H54 (cell line): ENCODE measurements around the gene GALK2.
"Not testable (repeated sequence)": the region's sequence is repeated elsewhere in the genome, so short reads cannot be mapped to it uniquely, and the experiment has no call there.

Experiments
- DNase-seq: peaks from one replicate; pipeline ENCODE4 v3.0.0; 2011; ENCODE audit warnings: low spot score, mixed read lengths; ENCODE audit not compliant: insufficient read length
- FAIRE-seq: peaks from 3 replicates; lab custom pipeline; 2011; peaks lifted over from hg19 to GRCh38; lab: Jason Lieb, UNC
- POLR2A ChIP-seq: IDR thresholded peaks from 2 replicates; pipeline ENCODE4 v1.6.1; 2011; ENCODE audit warnings: low read depth, mild to moderate bottlenecking, low read length

GALK2 gene

GRCh38 chr15:49151831-49152230, 18.2 kb upstream of the GALK2 start:
- FAIRE-seq (no peak), DNase-seq (no peak)
- no peak for TF ChIP-seq POLR2A

GRCh38 chr15:49152552-49153312, 17.3 kb upstream of the GALK2 start:
- FAIRE-seq (no peak), DNase-seq (no peak)
- no peak for TF ChIP-seq POLR2A

GRCh38 chr15:49154359-49154758, 15.7 kb upstream of the GALK2 start:
- FAIRE-seq = no peak
- DNase-seq = no peak
- TF ChIP-seq POLR2A = no peak

- FAIRE-seq (no peak), DNase-seq (no peak)
- TF ChIP-seq POLR2A = no peak
Measured at GRCh38 chr15:49154799-49155109, 15.3 kb upstream of the GALK2 start.

- FAIRE-seq (peak; percentile 75), DNase-seq (peak; percentile 23)
- peak; percentile 52 for TF ChIP-seq POLR2A
Measured at GRCh38 chr15:49155110-49155833, 14.8 kb upstream of the GALK2 start, which contains the start of gene COPS2. Gene COPS2, minus strand, starts transcription at chr15:49155599. Its CDS starts 21 bp downstream, at chr15:49155578.

GRCh38 chr15:49155834-49156627, 14.0 kb upstream of the GALK2 start:
- no peak; the same call in 1 of the 2 replicates for TF ChIP-seq POLR2A
- DNase-seq (no peak), FAIRE-seq (no peak)

- TF ChIP-seq POLR2A = no peak
- FAIRE-seq (no peak), DNase-seq (no peak)
Measured at GRCh38 chr15:49163678-49164077, 6.4 kb upstream of the GALK2 start.

- TF ChIP-seq POLR2A = no peak
- no peak for FAIRE-seq
- DNase-seq = no peak
Measured at GRCh38 chr15:49164865-49165264, 5.2 kb upstream of the GALK2 start.

- FAIRE-seq = no peak
Measured at GRCh38 chr15:49168016-49168415, 2.0 kb upstream of the GALK2 start.

GRCh38 chr15:49171790-49172189, 1.7 kb downstream of the GALK2 start:
- TF ChIP-seq POLR2A = no peak
- DNase-seq (no peak), FAIRE-seq (no peak)

More at GRCh38 chr15:49168016-49168415, 2.0 kb upstream of the GALK2 start:
- DNase-seq = no peak
- no peak for TF ChIP-seq POLR2A

- FAIRE-seq (no peak), DNase-seq (no peak)
- TF ChIP-seq POLR2A = no peak
Measured at GRCh38 chr15:49174902-49175301, 4.9 kb downstream of the GALK2 start.

- not testable (repeated sequence) for FAIRE-seq, DNase-seq
Measured at GRCh38 chr15:49175582-49176397, 5.7 kb downstream of the GALK2 start.

GRCh38 chr15:49178497-49178896, 8.4 kb downstream of the GALK2 start:
- TF ChIP-seq POLR2A = no peak
- FAIRE-seq (no peak), DNase-seq (no peak)
